ENCODE measurements around the gene CDKL4.

GRCh38 chr2:39188960-39189494, 54.7 kb downstream of the CDKL4 start:
- TF ChIP-seq CTCF (IDR thresholded peaks at IDR 0.05; ENCODE audit: low read depth, low read length): no peak
- TF ChIP-seq EZH2phosphoT487 (IDR thresholded peaks at IDR 0.05; ENCODE audit: low read depth): no peak
